ENCODE results near the gene ZNF618.

The ZNF618 gene

GRCh38 chr9:113998525-113999255 is 122.6 kb downstream of the ZNF618 start:
- in situ Hi-C loops (cut with MboI; ENCODE audit: low sequenced_read_pairs): no loop called here

GRCh38 chr9:113999256-114000062 is 123.3 kb downstream of the ZNF618 start:
- in situ Hi-C loops (cut with MboI; ENCODE audit: low sequenced_read_pairs): no loop called here

- in situ Hi-C loops (cut with MboI; ENCODE audit: low sequenced_read_pairs): no loop called here
Measured at GRCh38 chr9:114000063-114000454, 124.0 kb downstream of the ZNF618 start.

- in situ Hi-C loops (cut with MboI; ENCODE audit: low sequenced_read_pairs): no loop called here
Measured at GRCh38 chr9:114000671-114001409, 124.7 kb downstream of the ZNF618 start.

GRCh38 chr9:114001410-114001685 is 125.2 kb downstream of the ZNF618 start:
- in situ Hi-C loops (cut with MboI; ENCODE audit: low sequenced_read_pairs): no loop called here

GRCh38 chr9:114001794-114002261 is 125.7 kb downstream of the ZNF618 start:
- in situ Hi-C loops (cut with MboI; ENCODE audit: low sequenced_read_pairs): no loop called here

- in situ Hi-C loops (cut with MboI; ENCODE audit: low sequenced_read_pairs): no loop called here
Measured at GRCh38 chr9:114002271-114002985, 126.3 kb downstream of the ZNF618 start.

- in situ Hi-C loops (cut with MboI; ENCODE audit: low sequenced_read_pairs): no loop called here
Measured at GRCh38 chr9:114002986-114003350, 126.9 kb downstream of the ZNF618 start.

GRCh38 chr9:114003351-114003750 is 127.2 kb downstream of the ZNF618 start:
- in situ Hi-C loops (cut with MboI; ENCODE audit: low sequenced_read_pairs): no loop called here

GRCh38 chr9:114003758-114004157 is 127.6 kb downstream of the ZNF618 start:
- in situ Hi-C loops (cut with MboI; ENCODE audit: low sequenced_read_pairs): no loop called here

- in situ Hi-C loops (cut with MboI; ENCODE audit: low sequenced_read_pairs): no loop called here
Measured at GRCh38 chr9:114004221-114004716, 128.2 kb downstream of the ZNF618 start.

GRCh38 chr9:114005371-114006154 is 129.5 kb downstream of the ZNF618 start:
- in situ Hi-C loops (cut with MboI; ENCODE audit: low sequenced_read_pairs): no loop called here

- in situ Hi-C loops (cut with MboI; ENCODE audit: low sequenced_read_pairs): no loop called here
Measured at GRCh38 chr9:114006155-114006550, 130.0 kb downstream of the ZNF618 start.

- in situ Hi-C loops (cut with MboI; ENCODE audit: low sequenced_read_pairs): no loop called here
Measured at GRCh38 chr9:114006931-114007691, 131.0 kb downstream of the ZNF618 start.

GRCh38 chr9:114007991-114008666 is 132.0 kb downstream of the ZNF618 start:
- in situ Hi-C loops (cut with MboI; ENCODE audit: low sequenced_read_pairs): no loop called here

GRCh38 chr9:114008667-114009410 is 132.7 kb downstream of the ZNF618 start:
- in situ Hi-C loops (cut with MboI; ENCODE audit: low sequenced_read_pairs): no loop called here

GRCh38 chr9:114011313-114011712 is 135.2 kb downstream of the ZNF618 start:
- in situ Hi-C loops (cut with MboI; ENCODE audit: low sequenced_read_pairs): no loop called here

GRCh38 chr9:114012126-114012525 is 136.0 kb downstream of the ZNF618 start:
- in situ Hi-C loops (cut with MboI; ENCODE audit: low sequenced_read_pairs): no loop called here
